HL-60/S4 treated with retinoic acid at 250 ng/mL for 4 days and 3 days (cell line): Measurements from ENCODE around the gene FAM72A.
"Not testable (repeated sequence)": the region's sequence is repeated elsewhere in the genome, so short reads cannot be mapped to it uniquely, and the experiment has no call there.

Experiments
- in situ Hi-C: fragments of 300-500 bp; cut with MboI; formaldehyde crosslinking; loops from 2 replicates; pipeline ENCODE4 v1.7.0; 2022; ENCODE audit warnings: low sequenced_read_pairs

FAM72A gene

GRCh38 chr1:206169794-206170193, 32.8 kb downstream of the FAM72A start:
- in situ Hi-C loops, result not testable (repeated sequence)

- in situ Hi-C loops, result not testable (repeated sequence)
These were observed 35.1 kb downstream of the FAM72A start for GRCh38 chr1:206167350-206168029.

GRCh38 chr1:206145771-206146290, 56.8 kb downstream of the FAM72A start:
- in situ Hi-C loops, result no loop called here

- in situ Hi-C loops, result no loop called here
These were observed 58.0 kb downstream of the FAM72A start for GRCh38 chr1:206144605-206145004.

- in situ Hi-C loops, result no loop called here
These were observed 59.0 kb downstream of the FAM72A start for GRCh38 chr1:206143537-206144172.

- in situ Hi-C loops, result no loop called here
These were observed 59.9 kb downstream of the FAM72A start for GRCh38 chr1:206142770-206143169.

- in situ Hi-C loops, result no loop called here
These were observed 60.6 kb downstream of the FAM72A start for GRCh38 chr1:206142011-206142410.

- in situ Hi-C loops, result no loop called here
These were observed 66.4 kb downstream of the FAM72A start for GRCh38 chr1:206136241-206136640.
